GM12878 (cell line): ENCODE data around the gene IGF2BP2. TPM values are rescaled to one million over a fixed set of nuclear protein-coding genes. Genes with fewer than 3 reads are reported as not detected.

Experiments used
- ATAC-seq: fragments of 200-7000 bp; cut with Tn5 transposase; 3 replicates; pipeline ENCODE4 v1.9.1; 2020; ENCODE audit warnings: mild to moderate bottlenecking, moderate library complexity
- BruUV-seq: library from RNA; stranded (reverse); fragments of 400-500 nt; replicated peaks from 2 replicates; lab custom pipeline; 2021; lab: Mats Ljungman, UMichigan
- CTCF ChIA-PET: fragments of 300-600 bp; sonication (Branson Sonifier 250); formaldehyde crosslinking; extraction: SDS; loops from one replicate; lab custom pipeline; 2021; ENCODE audit warnings: inconsistent platforms; lab: Yijun Ruan, JAX
- POLR2A ChIA-PET: fragments of 350-600 bp; formaldehyde crosslinking; extraction: SDS; loops from one replicate; lab custom pipeline; 2021; ENCODE audit warnings: inconsistent platforms; lab: Charles Lee
- RAD21 ChIA-PET: fragments of 300-600 bp; sonication (Branson Sonifier 250); formaldehyde crosslinking; loops from one replicate; lab custom pipeline; 2023; ENCODE audit warnings: antibody characterized with exemption; ENCODE audit not compliant: unreplicated experiment; lab: Charles Lee
- SMC1A ChIA-PET: fragments of 300-600 bp; sonication (Branson Sonifier 250); formaldehyde crosslinking; loops from one replicate; lab custom pipeline; 2023; ENCODE audit not compliant: unreplicated experiment, uncharacterized antibody; lab: Charles Lee
- DNase-seq: peaks from one replicate; pipeline ENCODE4 v3.0.0-alpha.2; 2011; ENCODE audit warnings: low read depth, low spot score
- FAIRE-seq: peaks from 3 replicates; lab custom pipeline; 2011; peaks lifted over from hg19 to GRCh38; lab: Jason Lieb, UNC
- H2AFZ ChIP-seq: 2 replicates; pipeline ENCODE4 v1.6.0; 2011; ENCODE audit warnings: low read depth, low read length, control low read depth; ENCODE audit not compliant: control insufficient read depth
- H3K27ac ChIP-seq: 2 replicates; pipeline ENCODE4 v1.5.1; 2011; ENCODE audit warnings: control low read depth; ENCODE audit not compliant: control insufficient read depth, insufficient read depth
- H3K27me3 ChIP-seq, 2 experiments: replicated peaks in 1 of 2; 2 replicates each; pipeline versions ENCODE4 v1.6.0 to v1.6.1; 2011; ENCODE audit warnings: low read length in 1 of 2; ENCODE audit not compliant: control insufficient read depth in 2 of 2, insufficient read depth in 2 of 2
- H3K36me3 ChIP-seq, 2 experiments: 2 replicates each; pipeline ENCODE4 v1.5.1; 2011; ENCODE audit warnings: low read length in 1 of 2; ENCODE audit not compliant: control insufficient read depth in 2 of 2, insufficient read depth in 2 of 2
- H3K4me1 ChIP-seq: 2 replicates; pipeline ENCODE4 v1.6.1; 2011; ENCODE audit warnings: mild to moderate bottlenecking, low read length, moderate library complexity, mixed read lengths; ENCODE audit not compliant: control insufficient read depth, insufficient read depth
- H3K4me2 ChIP-seq: 2 replicates; pipeline ENCODE4 v1.6.0; 2011; ENCODE audit warnings: control low read depth; ENCODE audit not compliant: control insufficient read depth, insufficient read depth
- H3K4me3 ChIP-seq: fragments of 200-600 bp; sonication (generic); 2 replicates; pipeline ENCODE4 v1.5.1; 2016
- H3K79me2 ChIP-seq: 2 replicates; pipeline ENCODE4 v1.6.0; 2011; ENCODE audit warnings: low read length; ENCODE audit not compliant: control insufficient read depth, insufficient read depth
- H3K9ac ChIP-seq: 2 replicates; pipeline ENCODE4 v1.8.0; 2011; ENCODE audit warnings: low read length, control low read depth, mixed read lengths; ENCODE audit not compliant: control insufficient read depth, insufficient read depth
- H3K9me3 ChIP-seq: replicated peaks from 3 replicates; pipeline ENCODE4 v1.5.1; 2011; ENCODE audit warnings: mild to moderate bottlenecking, low read length; ENCODE audit not compliant: control insufficient read depth, insufficient read depth
- H4K20me1 ChIP-seq: 2 replicates; pipeline ENCODE4 v1.6.0; 2011; ENCODE audit not compliant: control insufficient read depth, insufficient read depth
- BRCA1 ChIP-seq: IDR thresholded peaks from 2 replicates; pipeline ENCODE4 v1.6.1; 2011; ENCODE audit warnings: low read depth, low read length, improper control_type of control experiment
- JUNB ChIP-seq: IDR thresholded peaks from 2 replicates; pipeline ENCODE4 v1.6.1; 2016; ENCODE audit warnings: antibody characterized with exemption, mild to moderate bottlenecking
- NR2F1 ChIP-seq: fragments of 450-650 bp; conservative IDR thresholded peaks from 2 replicates; pipeline ENCODE4 v1.6.1; 2017; ENCODE audit warnings: mild to moderate bottlenecking
- RAD51 ChIP-seq: fragments of 450-650 bp; IDR thresholded peaks from 2 replicates; pipeline ENCODE4 v1.6.1; 2016; ENCODE audit warnings: moderate library complexity, mild to moderate bottlenecking, inconsistent platforms
- WGBS: methylation state at CpG from one replicate; pipeline ENCODE4 v1.1.6; 2016; ENCODE audit warnings: low lambda C conversion rate; ENCODE audit not compliant: insufficient replicate concordance, insufficient coverage; ENCODE audit errors: missing lambda C conversion rate; 5-methylcytosine and 5-hydroxymethylcytosine counted together
- in situ Hi-C: fragments of 300-500 bp; cut with MboI; formaldehyde crosslinking; loops from 9 replicates; pipeline ENCODE4 v1.14.3; 2018; ENCODE audit warnings: mixed read lengths
- intact Hi-C: fragments of 100-400 bp; cut with micrococcal nuclease; formaldehyde crosslinking; loops from one replicate; pipeline ENCODE4 v1.14.2; 2022; ENCODE audit not compliant: unreplicated experiment
- polyA plus RNA-seq, 11 experiments: library from polyadenylated mRNA; depleted of rRNA in 4 of 11; unstranded in 6 of 11; stranded (reverse) in 5 of 11; fragments of >200 nt; fragmentation: Nextera tagmentation in 4 of 11; fragmentation: Illumina TruSeq in 1 of 11; extraction: Ambion mirVana in 4 of 11; extraction: Trizol in 1 of 11; gene quantifications; 1 replicate in 1 of 11; 2 replicates in 10 of 11; pipeline versions ENCODE4 v1.2.1 to v1.2.3, GENCODE V29; 2011 to 2016; ENCODE audit warnings: inconsistent platforms in 2 of 11, missing spikeins in 2 of 11, low read depth in 1 of 11
- total RNA-seq, 4 experiments: library from RNA; depleted of rRNA in 3 of 4; stranded (reverse); fragments of >200 nt in 3 of 4; fragmentation: Illumina TruSeq in 1 of 4; extraction: Trizol in 1 of 4; gene quantifications; 2 replicates each; pipeline versions ENCODE4 v1.2.1 to v1.2.3, GENCODE V29; 2013 to 2021
- TF ChIP-seq, protein P1 (sequence below): fragments of 450-650 bp; IDR thresholded peaks from 2 replicates; pipeline ENCODE4 v1.6.1; 2017; ENCODE audit warnings: mild to moderate bottlenecking, low read depth, inconsistent platforms; ENCODE audit not compliant: poor library complexity, severe bottlenecking
- TF ChIP-seq, protein P2 (sequence below): fragments of 450-650 bp; IDR thresholded peaks from 2 replicates; pipeline ENCODE4 v1.6.1; 2016; ENCODE audit warnings: mild to moderate bottlenecking

The IGF2BP2 gene
- total and polyA plus RNA-seq, 10 of the 15 experiments (the other 5 are each of a cell fraction or from before 2014, with no cell fraction given): 0.25 to 0.72 TPM; not detected in 8

DNA sequence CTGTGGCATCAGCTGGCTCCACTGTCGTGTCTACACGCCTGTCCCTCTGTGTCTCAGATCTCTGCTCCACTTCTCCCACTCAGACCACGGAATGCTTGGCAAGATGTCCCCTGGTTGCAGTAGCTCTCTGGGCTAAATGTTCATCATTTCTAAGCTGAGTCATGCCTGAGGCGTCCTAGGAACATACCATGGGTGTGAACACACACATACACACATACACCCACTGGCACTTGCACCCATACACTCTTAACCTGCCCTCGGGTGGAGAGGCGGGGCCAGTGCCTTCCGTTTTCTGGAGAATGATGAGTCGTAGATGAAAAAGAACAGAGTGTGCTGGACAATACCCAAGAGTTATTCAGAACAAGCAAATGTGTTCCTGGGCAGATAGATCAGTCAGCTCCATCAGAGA, 166.3 kb downstream of the IGF2BP2 start (continued):
- TF ChIP-seq, protein P1, sequence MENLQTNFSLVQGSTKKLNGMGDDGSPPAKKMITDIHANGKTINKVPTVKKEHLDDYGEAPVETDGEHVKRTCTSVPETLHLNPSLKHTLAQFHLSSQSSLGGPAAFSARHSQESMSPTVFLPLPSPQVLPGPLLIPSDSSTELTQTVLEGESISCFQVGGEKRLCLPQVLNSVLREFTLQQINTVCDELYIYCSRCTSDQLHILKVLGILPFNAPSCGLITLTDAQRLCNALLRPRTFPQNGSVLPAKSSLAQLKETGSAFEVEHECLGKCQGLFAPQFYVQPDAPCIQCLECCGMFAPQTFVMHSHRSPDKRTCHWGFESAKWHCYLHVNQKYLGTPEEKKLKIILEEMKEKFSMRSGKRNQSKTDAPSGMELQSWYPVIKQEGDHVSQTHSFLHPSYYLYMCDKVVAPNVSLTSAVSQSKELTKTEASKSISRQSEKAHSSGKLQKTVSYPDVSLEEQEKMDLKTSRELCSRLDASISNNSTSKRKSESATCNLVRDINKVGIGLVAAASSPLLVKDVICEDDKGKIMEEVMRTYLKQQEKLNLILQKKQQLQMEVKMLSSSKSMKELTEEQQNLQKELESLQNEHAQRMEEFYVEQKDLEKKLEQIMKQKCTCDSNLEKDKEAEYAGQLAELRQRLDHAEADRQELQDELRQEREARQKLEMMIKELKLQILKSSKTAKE: no peak
- TF ChIP-seq JUNB (no peak), RAD51 (no peak), BRCA1 (no peak)

DNA sequence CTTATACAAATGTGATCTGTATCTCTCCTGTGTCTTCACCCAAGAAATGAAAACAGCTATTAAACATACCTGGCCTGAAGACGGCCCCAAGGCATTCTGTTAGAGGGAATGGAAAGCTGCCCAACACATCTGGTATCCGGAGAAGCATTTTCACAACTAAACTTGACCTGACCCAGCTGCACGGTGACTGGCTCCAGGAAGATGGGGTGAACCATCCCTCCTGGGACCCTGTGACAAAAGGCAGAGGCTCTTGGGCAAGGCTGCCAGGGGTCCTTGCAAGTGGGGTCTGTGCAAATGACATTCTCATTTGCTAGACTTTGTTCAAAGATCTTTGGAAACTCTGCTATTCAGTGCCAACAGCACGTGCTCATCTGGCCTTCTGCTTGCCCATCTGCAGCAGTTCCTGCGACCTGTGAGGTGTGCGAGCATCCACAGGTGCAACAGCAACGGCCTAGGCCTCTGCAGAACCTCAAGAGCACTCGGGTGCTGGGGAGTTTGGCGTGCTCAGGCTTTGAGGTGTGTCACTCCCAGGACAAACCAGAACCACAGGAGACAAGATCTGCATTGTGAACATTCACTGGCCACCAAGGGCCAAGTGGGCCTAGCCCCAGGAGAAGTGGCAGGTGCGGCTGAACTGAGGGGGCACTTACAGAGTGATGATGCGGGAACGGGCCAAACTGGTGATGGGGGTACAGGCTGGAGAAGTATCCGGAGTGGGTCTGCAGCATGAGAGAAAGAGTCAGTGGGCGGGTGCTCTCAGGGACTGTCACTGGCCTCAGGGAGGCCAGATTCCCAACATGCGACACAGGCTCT, 166.9 kb downstream of the IGF2BP2 start:
- in situ Hi-C loops (no loop called here), intact Hi-C loops (no loop called here)
- H3K4me1 ChIP-seq: no peaks in the 10 kb centered on the region
- DNase-seq (no peak), ATAC-seq (no peak), FAIRE-seq (no peak)
- no peaks in the 10 kb centered on the region for H3K36me3 ChIP-seq
- CTCF ChIA-PET: interaction anchor here (0.6 to 7.1 kb wide), 3 partner anchors 107 to 596 kb away, joined by 3 to 198 read pairs (median 38); no protein-coding TSS in a partner anchor
- POLR2A ChIA-PET: no interaction called here
- no peak overlapping the region for H3K4me2 ChIP-seq
- no peaks in the 10 kb centered on the region for H3K79me2 ChIP-seq
- H3K27ac ChIP-seq: no peak overlapping the region
- no peak for TF ChIP-seq NR2F1
- TF ChIP-seq, protein P2, sequence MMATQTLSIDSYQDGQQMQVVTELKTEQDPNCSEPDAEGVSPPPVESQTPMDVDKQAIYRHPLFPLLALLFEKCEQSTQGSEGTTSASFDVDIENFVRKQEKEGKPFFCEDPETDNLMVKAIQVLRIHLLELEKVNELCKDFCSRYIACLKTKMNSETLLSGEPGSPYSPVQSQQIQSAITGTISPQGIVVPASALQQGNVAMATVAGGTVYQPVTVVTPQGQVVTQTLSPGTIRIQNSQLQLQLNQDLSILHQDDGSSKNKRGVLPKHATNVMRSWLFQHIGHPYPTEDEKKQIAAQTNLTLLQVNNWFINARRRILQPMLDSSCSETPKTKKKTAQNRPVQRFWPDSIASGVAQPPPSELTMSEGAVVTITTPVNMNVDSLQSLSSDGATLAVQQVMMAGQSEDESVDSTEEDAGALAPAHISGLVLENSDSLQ: no peak
- no peak overlapping the region for H3K4me3 ChIP-seq
- H3K9ac ChIP-seq: no peak overlapping the region
- no peak overlapping the region for H2AFZ ChIP-seq
- H3K27me3 ChIP-seq: peaks cover 2 to 3% of the 10 kb centered on the region in 2 experiments; a peak in 3 of 4 replicates
- RAD21 ChIA-PET: interaction anchor here (1.1 to 3.4 kb wide), 2 partner anchors 110 to 111 kb away, joined by 3 to 34 read pairs; no protein-coding TSS in a partner anchor
- H4K20me1 ChIP-seq: no peaks in the 10 kb centered on the region
- no peaks in the 10 kb centered on the region for H3K9me3 ChIP-seq
- SMC1A ChIA-PET: no interaction called here
- no TSS peak for BruUV-seq
- 33% methylated on average over 15 of the region's 15 CpGs for WGBS
